HG03108 (cell line): ENCODE measurements around the gene ANKRD26.
A peak's percentile ranks its signal among the peaks of the same experiment; 100 is the strongest.
"Not testable (repeated sequence)": the region's sequence is repeated elsewhere in the genome, so short reads cannot be mapped to it uniquely, and the experiment has no call there.

ENCODE experiments used
- ATAC-seq: cut with Tn5 transposase; IDR thresholded peaks from one replicate; pipeline ENCODE4 v1.9.1; 2021; ENCODE audit warnings: moderate library complexity; ENCODE audit not compliant: unreplicated experiment

Gene ANKRD26

DNA sequence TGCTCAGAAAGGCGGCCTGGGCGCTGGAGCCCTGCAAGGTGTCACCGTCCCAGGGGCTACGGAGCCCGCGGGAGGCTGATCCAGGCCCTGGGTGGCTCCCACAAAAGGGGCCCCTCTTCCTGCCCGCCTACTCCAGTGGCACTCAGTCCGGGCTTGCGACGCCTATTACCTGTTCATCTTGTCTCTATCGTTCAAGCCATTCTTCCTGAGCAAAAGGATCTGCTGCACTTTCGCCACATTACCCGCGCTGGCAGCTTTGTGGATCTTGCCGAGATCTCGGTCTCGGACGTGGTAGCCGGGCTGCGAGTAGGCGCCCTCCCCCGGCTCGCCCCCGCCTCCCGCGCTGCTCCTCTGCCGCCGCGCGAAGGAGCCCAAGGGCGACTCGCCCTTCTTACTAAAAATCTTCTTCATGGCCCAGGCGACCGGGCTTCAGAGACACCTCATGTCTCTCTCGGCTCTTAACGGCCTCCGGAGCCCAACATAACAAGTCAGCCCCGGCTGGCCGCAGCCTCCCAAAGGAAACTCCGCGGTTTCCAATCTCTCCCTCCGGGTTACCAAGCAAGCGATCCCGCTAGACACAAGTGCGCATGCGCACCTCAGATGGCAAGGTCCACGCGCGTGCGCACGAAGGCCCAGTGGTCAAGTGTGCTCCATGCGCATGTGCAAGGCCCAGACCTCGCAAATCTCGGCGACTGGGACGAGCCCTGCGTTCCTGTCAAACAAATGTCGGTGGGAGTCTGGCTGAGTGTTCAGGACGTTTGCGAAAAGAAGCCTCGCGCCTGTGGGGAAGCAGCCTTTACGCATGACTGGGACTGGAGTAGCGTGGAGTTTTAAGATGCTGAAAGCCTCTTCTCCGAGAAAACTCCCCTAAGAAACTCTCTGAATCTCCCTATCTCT lies at the start of gene ANKRD26:
Gene ANKRD26, minus strand, starts transcription at position 579 of the 897 bp plus-strand sequence. Its CDS starts 168 bp downstream, at position 411.
- ATAC-seq: peak; percentile 81

DNA sequence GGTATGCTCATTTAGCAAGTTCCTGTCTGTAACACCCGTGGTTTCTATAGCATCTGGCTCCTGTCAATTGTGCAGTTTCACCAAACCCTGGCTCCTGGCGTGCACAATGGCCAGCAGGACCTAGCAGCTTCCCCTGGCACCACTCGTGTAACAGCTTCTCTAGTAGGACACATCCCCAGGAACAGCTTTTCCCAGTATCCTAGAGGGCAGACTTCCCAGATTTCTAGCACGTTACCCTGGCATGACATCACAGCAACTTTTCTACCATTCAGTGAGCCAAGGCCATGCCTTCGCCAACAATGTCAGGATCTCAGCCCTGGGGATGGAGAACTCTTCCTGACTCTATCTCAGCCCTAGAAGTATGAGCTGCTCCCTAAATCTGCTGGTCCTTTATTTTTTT lies 47.4 kb upstream of the ANKRD26 start:
- no peak for ATAC-seq

DNA sequence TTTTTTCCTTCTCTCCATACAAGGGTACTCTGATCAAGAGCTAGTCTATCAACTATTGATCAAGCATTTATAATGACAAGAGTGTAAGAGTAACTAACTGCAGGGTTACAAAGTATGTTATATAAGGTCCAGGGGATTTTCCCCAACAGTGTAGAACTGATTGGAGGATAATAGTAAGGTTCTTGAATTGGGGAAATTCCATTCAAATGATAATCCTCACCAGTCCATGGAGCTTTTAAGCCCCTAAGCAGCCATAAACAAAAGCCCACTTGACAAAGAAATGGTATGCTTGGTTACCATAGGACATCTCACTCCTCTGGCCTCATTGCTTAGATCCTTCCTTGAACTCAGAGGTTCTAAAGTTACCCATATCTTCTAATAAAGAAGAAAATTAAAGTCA lies 45.6 kb upstream of the ANKRD26 start:
- no peak for ATAC-seq

DNA sequence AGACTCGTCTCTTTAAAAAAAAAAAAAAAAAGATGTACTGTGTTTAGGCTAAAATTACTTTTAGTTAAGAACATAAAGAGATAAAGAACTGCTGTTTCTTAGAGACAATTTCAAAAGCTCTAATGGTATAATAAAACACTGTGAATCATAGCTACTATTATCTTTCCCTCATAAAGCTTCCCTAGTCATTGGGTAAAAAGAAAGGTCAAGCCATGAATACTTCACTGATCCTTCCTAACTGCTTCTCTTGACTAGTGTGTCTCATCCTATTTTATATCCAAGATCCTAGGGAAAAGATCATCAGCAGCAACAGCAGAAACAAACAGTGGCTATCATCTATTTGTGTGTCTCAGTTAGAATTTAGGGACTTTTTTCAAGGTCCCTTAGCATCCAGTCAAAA lies 43.4 kb upstream of the ANKRD26 start:
- no peak for ATAC-seq

DNA sequence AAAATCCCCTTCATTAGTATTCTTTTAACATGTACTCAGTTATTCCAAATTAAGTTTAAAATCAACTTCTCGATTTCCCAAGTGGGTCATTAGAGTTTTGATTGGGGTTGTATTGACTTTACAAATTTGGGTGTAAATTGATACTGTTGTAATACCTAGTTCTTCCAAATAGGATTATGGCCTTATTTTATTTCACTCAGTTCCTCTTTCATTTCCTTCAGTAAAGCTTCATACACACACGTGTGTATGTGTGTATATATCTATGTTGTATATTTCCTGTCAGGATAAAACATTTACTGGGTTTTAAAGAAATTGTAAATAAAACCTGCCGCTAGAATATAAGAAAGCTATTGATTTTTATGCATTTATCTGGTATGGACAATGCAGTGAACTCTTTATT lies 38.0 kb upstream of the ANKRD26 start:
- no peak for ATAC-seq

DNA sequence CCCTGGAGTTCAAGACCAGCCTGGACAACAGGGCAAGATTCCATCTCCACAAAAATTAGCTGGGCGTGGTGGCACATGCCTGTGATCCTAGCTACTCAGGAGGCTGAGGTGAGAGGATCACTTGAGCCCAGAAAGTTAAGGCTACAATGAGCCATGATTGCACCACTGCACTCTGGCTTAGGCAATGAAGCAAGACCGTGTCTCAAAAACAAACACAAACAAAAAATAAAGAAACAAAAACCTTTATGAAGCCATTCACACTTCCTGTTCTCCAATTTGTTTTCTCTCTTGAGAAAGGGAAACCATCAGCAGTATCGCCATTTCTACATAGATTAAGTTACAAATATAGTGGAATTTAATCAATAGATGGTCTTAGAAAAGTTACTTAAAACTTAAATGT lies 34.1 kb upstream of the ANKRD26 start:
- ATAC-seq: no peak

DNA sequence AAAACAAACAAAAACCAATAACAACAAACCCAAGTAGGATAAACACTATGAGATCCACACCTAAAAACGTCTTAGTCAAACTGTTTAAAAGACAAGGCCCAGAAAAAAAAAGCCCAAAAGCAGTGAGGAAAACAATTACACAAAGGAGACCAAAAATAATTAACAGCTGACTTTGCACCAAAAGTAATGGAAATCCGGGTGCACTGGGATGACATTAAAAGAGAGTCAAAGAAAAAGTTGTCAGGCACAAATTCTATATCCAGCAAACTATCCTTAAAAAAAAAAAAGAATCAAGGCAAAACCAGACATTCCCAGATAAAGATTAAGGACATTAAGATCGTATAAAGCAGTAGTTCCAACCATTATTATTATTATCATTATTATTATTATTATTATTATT lies 7.9 kb upstream of the ANKRD26 start:
- no peak for ATAC-seq

DNA sequence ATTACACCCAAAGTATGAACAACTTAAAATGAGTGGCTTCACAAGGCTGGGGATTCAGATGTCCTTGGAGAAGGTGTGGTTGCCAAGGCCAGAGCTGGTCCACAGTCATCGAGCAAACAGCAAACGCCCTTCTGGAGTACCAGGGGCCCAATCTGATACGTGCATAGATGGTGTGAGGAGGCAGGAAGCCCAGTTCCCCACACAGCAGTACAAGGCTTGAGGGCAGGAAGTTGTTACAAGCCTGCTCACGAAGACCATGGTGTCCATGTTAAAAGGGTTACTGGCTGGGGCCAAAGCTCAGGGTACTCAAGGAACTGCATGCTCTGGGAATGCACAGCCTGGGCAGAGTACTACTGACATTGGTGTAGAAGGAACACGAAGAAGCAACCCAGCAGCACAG lies 4.6 kb upstream of the ANKRD26 start:
- ATAC-seq: no peak

DNA sequence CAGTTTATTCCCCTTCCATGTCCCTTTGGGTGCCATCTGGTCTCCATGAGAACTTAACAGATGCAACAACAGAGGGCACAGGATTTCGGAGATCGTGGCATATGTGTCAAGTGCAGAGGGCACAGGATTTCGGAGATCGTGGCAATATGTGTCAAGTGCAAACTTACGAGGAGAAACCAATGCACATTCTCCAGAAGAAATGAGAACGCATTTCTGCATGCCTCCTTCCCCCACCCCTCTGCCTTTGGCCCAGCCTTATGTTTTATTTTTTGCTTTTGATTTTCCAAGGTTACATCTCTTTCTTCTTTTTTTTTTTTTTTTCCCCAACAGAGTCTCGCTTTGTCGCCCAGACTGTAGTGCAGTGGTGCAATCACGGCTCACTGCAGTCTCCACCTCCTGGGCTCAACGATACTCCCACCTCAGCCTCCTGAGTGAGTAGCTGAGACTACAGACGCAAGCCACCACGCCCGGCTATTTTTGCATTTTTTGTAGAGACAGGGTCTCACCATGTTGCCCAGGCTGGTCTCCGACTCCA lies 586 bp upstream of the ANKRD26 start:
- no peak for ATAC-seq

DNA sequence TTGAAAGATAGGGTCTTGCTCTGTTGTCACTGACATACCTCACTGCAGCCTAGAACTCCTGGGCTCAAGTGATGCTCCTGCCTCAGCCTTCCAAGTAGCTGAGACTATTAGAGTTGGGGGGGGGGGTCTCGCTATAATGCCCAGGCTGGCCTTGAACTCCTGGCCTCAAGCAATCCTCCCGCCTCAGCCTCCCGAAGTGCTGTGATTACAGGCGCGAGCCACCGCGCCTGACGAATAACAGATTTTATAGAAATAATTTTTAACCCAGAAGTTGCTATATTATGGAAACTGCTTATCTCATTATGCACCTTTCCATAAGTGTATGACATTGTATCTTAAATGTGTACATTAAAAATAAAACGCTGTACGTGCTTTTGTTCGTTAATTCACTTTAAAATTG lies 846 bp downstream of the ANKRD26 start:
- ATAC-seq: no peak

DNA sequence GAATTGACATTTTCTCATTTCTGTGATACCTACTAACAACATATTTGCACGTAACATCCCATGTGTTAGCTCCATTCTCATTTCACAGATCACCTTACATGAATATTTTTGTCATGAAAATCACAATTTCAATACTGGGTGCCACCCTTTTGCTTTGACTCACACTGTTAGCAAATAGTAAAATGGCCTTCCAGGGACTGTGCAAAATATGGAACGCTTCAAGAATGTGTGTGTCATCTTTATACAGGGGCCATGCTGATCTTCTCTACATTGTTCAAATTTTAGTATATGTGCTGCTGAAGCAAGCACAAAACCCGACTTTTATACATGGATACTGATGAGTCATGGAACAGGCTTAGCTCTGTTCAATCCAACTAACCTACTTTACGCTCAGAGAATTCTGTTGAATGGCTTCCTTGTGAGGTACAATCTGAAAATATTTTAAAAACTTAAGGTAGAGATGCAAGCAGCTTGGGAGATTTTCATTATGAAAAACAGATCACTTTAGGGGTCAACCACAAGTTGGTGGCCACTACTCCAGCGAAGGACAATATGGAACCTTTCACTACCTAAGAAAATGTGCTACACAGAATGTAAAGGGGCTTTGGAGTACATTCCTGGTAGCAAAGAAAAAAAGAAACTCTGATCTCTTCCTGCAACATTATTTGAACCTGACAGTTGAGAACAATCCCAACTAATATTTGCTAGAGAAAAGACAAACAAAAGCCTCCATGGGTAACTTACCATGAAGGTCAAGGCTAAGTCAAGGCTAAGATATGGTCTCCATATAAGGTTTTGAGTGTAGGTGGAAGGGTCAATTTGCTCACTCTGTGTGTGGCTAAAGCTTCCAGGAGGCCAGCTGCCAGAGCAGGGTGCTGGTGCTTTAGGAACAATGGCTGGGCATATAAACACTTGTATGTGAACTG lies 11.9 kb downstream of the ANKRD26 start:
- ATAC-seq: no peak

DNA sequence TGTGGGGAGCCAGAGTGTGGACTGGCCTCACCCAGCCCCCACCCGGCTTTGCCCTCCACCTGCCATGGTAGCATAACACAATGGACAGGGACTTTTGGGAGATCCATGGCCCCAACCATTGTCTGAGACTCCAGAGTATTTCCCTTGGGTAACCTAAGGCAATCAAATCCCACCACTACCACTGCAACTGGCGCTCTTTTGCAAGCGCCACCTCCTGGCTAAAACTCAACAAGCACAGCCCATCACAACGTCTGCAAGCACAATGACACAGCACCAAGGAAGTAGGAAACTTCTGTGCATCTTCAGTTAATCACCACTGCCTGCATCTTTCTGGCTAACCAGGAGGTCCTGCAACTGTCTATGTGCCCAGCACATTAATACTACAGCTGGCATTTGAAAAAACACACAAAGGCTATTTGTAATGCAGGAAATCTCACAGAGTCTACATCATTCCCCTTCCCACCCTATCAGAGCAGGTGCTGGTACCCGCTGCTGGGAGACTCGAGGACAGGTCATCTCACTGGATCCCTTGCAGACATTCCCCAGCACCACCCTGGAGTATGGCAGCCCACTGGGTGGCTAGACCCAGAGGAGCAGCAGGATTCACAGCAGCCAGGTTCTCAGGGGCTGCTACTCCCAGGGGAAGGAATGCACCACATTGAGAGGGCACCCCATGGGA lies 27.7 kb downstream of the ANKRD26 start:
- no peak for ATAC-seq

DNA sequence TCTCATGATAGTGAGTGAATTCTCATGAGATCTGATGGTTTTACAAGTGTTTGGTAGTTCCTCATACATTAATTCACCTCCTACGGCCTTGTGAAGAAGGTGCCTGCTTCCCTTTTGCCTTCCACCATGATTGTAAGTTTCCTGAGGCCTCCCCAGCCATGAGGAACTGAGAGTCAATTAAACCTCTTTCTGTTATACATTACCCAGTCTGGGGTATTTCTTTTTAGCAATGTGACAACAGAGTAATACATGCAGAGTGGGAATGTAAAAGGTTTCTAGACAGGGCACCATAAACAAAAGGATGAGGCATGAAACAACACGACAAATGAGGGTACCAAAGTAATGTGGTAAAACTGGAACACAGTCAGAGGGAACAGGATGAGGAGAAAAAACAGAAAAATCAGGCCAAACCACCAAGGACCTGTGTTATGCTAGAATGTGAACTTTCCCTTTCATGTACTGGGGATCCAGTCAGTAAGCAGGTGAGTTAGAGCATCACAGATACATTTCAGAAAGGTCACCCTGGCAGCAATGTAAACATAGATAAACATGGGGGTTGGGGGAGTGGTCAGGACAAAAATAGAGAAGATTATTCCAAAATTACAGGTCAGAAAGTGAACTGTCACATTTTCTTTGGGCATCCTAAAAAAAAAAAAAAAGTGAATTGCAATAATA lies 31.9 kb downstream of the ANKRD26 start:
- no peak for ATAC-seq

DNA sequence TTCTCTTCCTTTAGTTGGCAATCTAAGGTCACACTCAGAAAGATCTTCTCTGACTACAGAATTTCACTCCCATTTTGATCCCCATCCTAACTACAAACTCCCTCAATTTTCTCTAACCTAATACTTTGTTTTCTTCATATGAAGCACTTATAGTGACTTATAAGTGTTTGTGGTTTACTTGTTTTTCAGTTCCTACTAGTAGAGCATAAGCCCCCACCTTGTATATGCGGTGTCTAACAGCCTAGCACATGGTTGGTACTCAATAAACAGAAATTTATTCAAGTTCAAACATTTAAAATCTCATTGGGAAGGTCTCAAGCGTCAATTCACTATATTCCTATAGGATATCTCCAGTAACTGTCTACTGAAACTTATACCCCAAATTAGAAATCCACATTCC lies 35.2 kb downstream of the ANKRD26 start:
- no peak for ATAC-seq

DNA sequence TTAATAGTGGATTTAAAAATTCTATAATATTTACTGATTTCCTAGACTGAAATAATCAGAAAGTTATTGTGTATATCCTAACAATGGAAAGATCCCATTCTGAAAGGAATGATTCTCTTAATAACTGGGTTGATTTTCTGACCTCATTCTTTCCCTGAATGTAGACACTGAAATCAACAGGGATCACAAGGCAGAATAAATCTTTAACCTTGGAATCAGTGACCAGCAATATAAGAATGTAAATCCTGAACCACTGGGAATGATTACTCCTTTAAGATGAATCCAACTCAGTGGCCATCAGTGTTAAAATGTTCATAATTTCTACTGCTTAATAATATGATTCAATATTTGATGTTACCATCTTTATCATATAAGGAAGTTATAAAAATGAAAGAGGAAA lies 47.6 kb downstream of the ANKRD26 start:
- no peak for ATAC-seq

DNA sequence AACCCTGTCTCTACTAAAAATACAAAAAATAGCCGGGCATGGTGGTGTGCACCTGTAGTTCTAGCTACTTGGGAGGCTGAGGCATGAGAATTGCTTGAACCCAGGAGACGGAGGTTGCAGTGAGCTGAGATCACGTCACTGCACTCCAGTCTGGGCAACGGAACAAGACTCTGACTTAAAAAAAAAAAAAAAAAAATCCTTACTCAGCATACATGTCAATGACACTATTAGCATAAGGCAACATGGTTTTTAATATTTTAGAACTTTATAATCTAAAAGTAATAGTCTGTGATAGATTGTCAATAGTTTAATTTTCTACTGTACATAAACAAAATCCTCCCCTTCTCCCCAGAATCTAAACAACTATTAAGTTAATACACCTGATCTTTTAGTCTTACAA lies 55.0 kb downstream of the ANKRD26 start:
- ATAC-seq: not testable (repeated sequence)

DNA sequence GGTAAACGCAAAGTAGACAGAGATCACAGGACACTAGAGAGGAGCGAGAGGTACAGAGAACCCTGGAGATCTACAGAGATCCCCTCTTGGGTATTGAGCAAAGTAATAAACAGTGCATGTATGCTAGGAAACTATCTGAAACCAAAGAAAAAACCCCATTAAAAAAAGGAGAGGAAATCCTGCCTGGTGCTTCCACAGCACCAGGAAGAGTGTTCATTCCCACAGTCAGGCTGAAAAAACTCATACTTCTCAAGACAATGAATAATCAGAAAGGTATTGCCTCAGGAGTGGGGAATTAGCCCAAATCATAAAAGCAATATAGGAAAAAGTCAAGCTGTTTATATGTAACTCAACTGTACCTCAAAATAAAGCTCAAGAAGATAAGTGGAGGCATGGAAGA lies 59.1 kb downstream of the ANKRD26 start:
- no peak for ATAC-seq

DNA sequence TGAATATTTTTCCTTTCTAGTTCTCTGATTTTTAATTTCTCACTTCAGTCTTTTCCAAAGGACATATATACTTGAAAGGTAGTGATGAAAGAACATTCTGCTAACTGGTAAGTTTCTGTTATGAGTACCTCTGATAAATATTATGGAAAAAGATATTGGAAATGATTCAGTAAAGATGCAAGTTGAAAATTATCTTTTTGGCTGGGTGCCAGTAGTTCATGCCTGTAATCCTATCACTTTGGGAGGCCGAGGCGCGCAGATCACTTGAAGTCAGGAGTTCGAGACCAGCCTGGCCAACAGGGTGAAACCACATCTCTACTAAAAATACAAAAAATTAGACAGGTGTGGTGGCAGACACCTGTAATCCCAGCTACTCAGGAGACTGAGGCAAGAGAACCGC lies 62.1 kb downstream of the ANKRD26 start:
- no peak for ATAC-seq

DNA sequence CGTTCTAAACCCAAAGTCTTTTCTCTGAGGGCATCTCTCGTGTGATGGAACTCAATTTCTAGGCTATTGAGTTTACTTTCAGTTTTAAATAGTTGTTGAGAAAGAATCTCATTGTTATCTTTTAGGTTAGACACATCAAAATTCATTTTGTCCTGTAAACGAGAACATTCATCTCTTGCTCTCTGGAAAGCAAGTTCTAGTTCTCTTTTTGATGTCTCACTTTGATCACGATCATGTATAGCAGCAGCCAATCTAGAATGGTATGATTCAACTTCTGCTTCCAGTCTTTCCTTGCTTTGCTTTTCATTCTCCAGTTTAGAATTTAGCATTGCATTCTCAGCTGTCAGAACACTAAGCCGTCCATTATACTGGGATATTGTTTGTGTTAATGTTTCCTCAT lies 65.1 kb downstream of the ANKRD26 start:
- no peak for ATAC-seq

DNA sequence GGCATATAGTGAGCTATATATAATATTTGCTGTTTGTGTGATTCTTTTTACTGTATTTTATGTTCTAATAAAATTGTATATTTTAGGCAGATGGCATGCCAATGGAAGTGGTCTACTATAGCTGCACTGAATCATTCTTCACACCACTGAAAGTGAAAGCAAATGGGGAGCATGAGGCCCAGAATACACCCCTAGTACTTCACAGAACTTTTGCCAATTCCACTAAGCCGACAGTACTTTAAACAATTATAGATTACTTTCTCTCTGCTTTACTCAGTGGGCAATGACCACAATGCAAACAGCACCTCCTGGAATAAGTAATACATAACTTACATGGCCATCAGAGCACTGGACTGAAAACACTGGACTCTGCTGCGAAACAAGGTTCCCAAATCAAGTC lies 70.2 kb downstream of the ANKRD26 start:
- no peak for ATAC-seq

DNA sequence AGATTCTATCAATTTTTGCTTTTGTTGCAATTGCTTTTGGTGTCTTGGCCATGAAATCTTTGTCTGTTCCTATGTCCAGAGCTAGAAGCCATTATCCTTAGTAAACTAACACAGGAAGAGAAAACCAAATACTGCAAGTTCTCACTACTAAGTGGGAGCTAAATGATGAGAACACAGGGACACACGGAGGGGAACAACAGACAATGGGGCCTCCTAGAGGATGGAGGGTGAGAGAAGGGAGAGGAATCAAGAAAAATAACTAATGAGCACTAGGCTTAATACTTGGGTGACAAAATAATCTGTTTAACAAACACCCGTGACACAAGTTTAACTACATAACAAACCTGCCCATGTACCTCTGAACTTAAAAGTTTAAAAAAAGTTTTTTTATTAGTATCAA lies 78.2 kb downstream of the ANKRD26 start:
- no peak for ATAC-seq
